ENCODE measurements around the gene CUL7. TPM values are rescaled to one million over a fixed set of nuclear protein-coding genes. Genes with fewer than 3 reads are reported as not detected.

The CUL7 gene
- total RNA-seq, 1 experiment from 2014 or later, result 22.8 TPM

GRCh38 chr6:43089467-43089866, 35.8 kb upstream of the CUL7 start:
- no TSS peak for BruUV-seq (replicated peaks)
- Histone ChIP-seq H3K4me3 (no peak overlapping the region), H3K27me3 (ENCODE audit: insufficient read depth, low read depth) (no peaks in the 10 kb centered on the region), H3K4me1 (replicated peaks; ENCODE audit: insufficient read depth) (peaks cover 39% of the 10 kb centered on the region), H3K9me2 (ENCODE audit: insufficient read depth) (no peaks in the 10 kb centered on the region), H2AFZ (no peak overlapping the region), H3K27ac (peak overlapping the region; percentile 40), H3K4me2 (peak overlapping the region; percentile 52), H3K36me3 (ENCODE audit: low read depth) (no peaks in the 10 kb centered on the region), H3K79me2 (ENCODE audit: low read depth) (peaks cover 94% of the 10 kb centered on the region), H3K9me3 (ENCODE audit: insufficient read depth, low read depth) (no peaks in the 10 kb centered on the region), H3F3A (ENCODE audit: insufficient read depth, low read depth) (peaks cover 19% of the 10 kb centered on the region; the same call in 1 of the 2 replicates), H4K20me1 (ENCODE audit: insufficient read depth) (no peaks in the 10 kb centered on the region)
- no peak for TF ChIP-seq EZH2 (IDR thresholded peaks at IDR 0.05; ENCODE audit: low read depth)
- TF ChIP-seq CTCF (conservative IDR thresholded peaks at IDR 0.05), result no peak
- ChIA-PET POLR2A (ENCODE audit: unreplicated experiment) (interaction anchor here (0.6 kb wide), 1 partner anchor 14 kb away, joined by 8 read pairs; the partner anchor contains the start of gene PTK7), CTCF (no interaction called here)
- intact Hi-C loops (cut with micrococcal nuclease; ENCODE audit: unreplicated experiment), result no loop called here
- DNase-seq, result no peak

- no TSS peak for BruUV-seq (replicated peaks)
- no peaks in the 10 kb centered on the region for H3K36me3 ChIP-seq (ENCODE audit: low read depth)
- H3F3A ChIP-seq (ENCODE audit: insufficient read depth, low read depth), result peaks cover 19% of the 10 kb centered on the region; the same call in 1 of the 2 replicates
- no peak overlapping the region for H3K27ac ChIP-seq
- peaks cover 39% of the 10 kb centered on the region for H3K4me1 ChIP-seq (replicated peaks; ENCODE audit: insufficient read depth)
- TF ChIP-seq CTCF (conservative IDR thresholded peaks at IDR 0.05) (no peak), EZH2 (IDR thresholded peaks at IDR 0.05; ENCODE audit: low read depth) (no peak)
- H3K9me2 ChIP-seq (ENCODE audit: insufficient read depth), result no peaks in the 10 kb centered on the region
- no peak overlapping the region for H3K4me3 ChIP-seq
- intact Hi-C loops (cut with micrococcal nuclease; ENCODE audit: unreplicated experiment), result no loop called here
- no peak overlapping the region for H3K4me2 ChIP-seq
- H2AFZ ChIP-seq, result no peak overlapping the region
- ChIA-PET CTCF (no interaction called here), POLR2A (ENCODE audit: unreplicated experiment) (no interaction called here)
- no peaks in the 10 kb centered on the region for H4K20me1 ChIP-seq (ENCODE audit: insufficient read depth)
- DNase-seq, result peak in 1 of 2 experiments; percentile 38
- H3K9me3 ChIP-seq (ENCODE audit: insufficient read depth, low read depth), result no peaks in the 10 kb centered on the region
- H3K79me2 ChIP-seq (ENCODE audit: low read depth), result peaks cover 92% of the 10 kb centered on the region
- H3K27me3 ChIP-seq (ENCODE audit: insufficient read depth, low read depth), result no peaks in the 10 kb centered on the region
Measured at GRCh38 chr6:43088654-43089056, 35.0 kb upstream of the CUL7 start.

- Histone ChIP-seq H4K20me1 (ENCODE audit: insufficient read depth) (no peaks in the 10 kb centered on the region), H3K79me2 (ENCODE audit: low read depth) (peaks cover 92% of the 10 kb centered on the region), H2AFZ (no peak overlapping the region), H3K27me3 (ENCODE audit: insufficient read depth, low read depth) (no peaks in the 10 kb centered on the region), H3K9me3 (ENCODE audit: insufficient read depth, low read depth) (no peaks in the 10 kb centered on the region), H3K4me3 (no peak overlapping the region), H3K9me2 (ENCODE audit: insufficient read depth) (no peaks in the 10 kb centered on the region), H3F3A (ENCODE audit: insufficient read depth, low read depth) (peaks cover 19% of the 10 kb centered on the region; the same call in 1 of the 2 replicates), H3K36me3 (ENCODE audit: low read depth) (no peaks in the 10 kb centered on the region), H3K27ac (no peak overlapping the region), H3K4me2 (no peak overlapping the region), H3K4me1 (replicated peaks; ENCODE audit: insufficient read depth) (peaks cover 21% of the 10 kb centered on the region)
- no TSS peak for BruUV-seq (replicated peaks)
- ChIA-PET CTCF (interaction anchor here (0.6 kb wide), 1 partner anchor 10 kb away, joined by 3 read pairs; the partner anchor contains the start of gene PTK7), POLR2A (ENCODE audit: unreplicated experiment) (interaction anchor here (0.6 kb wide), 1 partner anchor 10 kb away, joined by 4 read pairs; no protein-coding TSS in a partner anchor)
- intact Hi-C loops (cut with micrococcal nuclease; ENCODE audit: unreplicated experiment), result no loop called here
- TF ChIP-seq EZH2 (IDR thresholded peaks at IDR 0.05; ENCODE audit: low read depth), result no peak
- TF ChIP-seq CTCF (conservative IDR thresholded peaks at IDR 0.05), result no peak
- DNase-seq, result no peak
Measured at GRCh38 chr6:43086022-43086658, 32.5 kb upstream of the CUL7 start.

Measured in PC-9 (cell line).